Measurements from ENCODE around the gene MBP.

- no peak for TF ChIP-seq ZNF70 (CRISPR knock-in tag; IDR thresholded peaks at IDR 0.05)
- TF ChIP-seq CSRNP3 (CRISPR knock-in tag; IDR thresholded peaks at IDR 0.05), result no peak
- TF ChIP-seq ESRRG (CRISPR knock-in tag; IDR thresholded peaks at IDR 0.05), result no peak
- no peak for TF ChIP-seq ARNTL (CRISPR knock-in tag; IDR thresholded peaks at IDR 0.05; ENCODE audit: borderline replicate concordance, low read depth)
- no peak for TF ChIP-seq TSHZ2 (CRISPR knock-in tag; IDR thresholded peaks at IDR 0.05)
- no peak for TF ChIP-seq ZNF8 (CRISPR knock-in tag; IDR thresholded peaks at IDR 0.05)
- no peak for TF ChIP-seq ZFP3 (CRISPR knock-in tag; IDR thresholded peaks at IDR 0.05)
- no peak for TF ChIP-seq TOX (CRISPR knock-in tag; IDR thresholded peaks at IDR 0.05; ENCODE audit: borderline replicate concordance)
- no peak for TF ChIP-seq PATZ1 (CRISPR knock-in tag; IDR thresholded peaks at IDR 0.05; ENCODE audit: borderline replicate concordance)
- TF ChIP-seq BACH2 (CRISPR knock-in tag; IDR thresholded peaks at IDR 0.05; ENCODE audit: borderline replicate concordance), result no peak
- TF ChIP-seq ZFP30 (CRISPR knock-in tag; IDR thresholded peaks at IDR 0.05), result no peak
- TF ChIP-seq RARB (CRISPR knock-in tag; IDR thresholded peaks at IDR 0.05), result no peak
- no peak for TF ChIP-seq ZNF565 (CRISPR knock-in tag; conservative IDR thresholded peaks at IDR 0.05; ENCODE audit: low read depth)
- no peak for TF ChIP-seq CREB5 (CRISPR knock-in tag; IDR thresholded peaks at IDR 0.05; ENCODE audit: low read depth)
These were observed 31.4 kb upstream of the MBP start for GRCh38 chr18:77164026-77164425.

Data from SK-N-SH treated with all-trans-retinoic acid at 6 μM for 48 hours (cell line).